ENCODE results near the gene UPK3B.
"Not testable (repeated sequence)": the region's sequence is repeated elsewhere in the genome, so short reads cannot be mapped to it uniquely, and the experiment has no call there.

Gene UPK3B

GRCh38 chr7:76513817-76514799 lies 3.8 kb downstream of the UPK3B start:
- no peak for DNase-seq (ENCODE audit: low spot score)

DNA sequence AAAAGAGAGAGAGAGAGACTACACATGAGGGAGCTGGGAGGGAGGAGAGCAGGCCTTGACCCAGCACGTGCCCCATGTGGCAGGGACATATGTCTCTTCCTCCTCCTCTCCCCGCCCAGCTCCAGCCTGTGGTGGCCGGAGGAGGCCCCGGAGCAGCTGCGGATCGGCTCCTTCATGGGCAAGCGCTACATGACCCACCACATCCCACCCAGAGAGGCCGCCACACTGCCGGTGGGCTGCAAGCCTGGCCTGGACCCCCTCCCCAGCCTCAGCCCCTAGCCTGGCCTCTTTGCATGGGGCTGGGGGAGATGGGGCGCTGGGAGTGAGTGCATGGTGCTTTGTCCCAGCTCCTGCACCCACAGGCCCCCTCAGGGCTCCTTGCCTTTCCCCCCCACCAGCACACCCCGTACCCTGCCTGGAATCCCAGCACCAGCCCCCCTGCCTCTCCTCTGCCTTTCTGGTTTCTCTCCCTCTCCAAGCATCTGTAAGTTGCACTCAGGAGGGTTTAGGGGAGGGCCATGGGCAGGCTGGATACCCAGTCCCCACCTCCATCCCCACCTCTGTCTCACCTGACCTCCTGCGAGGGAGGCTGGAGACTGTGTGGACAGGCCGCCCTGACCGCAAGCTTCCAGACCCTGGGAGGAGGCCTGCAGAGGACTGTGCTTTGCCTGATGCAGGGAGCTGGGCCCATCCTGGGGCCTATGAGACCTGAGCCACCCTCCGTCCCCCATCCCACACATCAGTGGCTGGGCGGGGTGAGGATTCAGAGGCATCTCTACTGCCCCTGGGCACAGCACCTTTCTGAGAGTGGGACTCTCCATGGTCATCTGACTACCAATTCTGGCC lies 4.8 kb downstream of the UPK3B start:
- DNase-seq (ENCODE audit: low spot score), result no peak

DNA sequence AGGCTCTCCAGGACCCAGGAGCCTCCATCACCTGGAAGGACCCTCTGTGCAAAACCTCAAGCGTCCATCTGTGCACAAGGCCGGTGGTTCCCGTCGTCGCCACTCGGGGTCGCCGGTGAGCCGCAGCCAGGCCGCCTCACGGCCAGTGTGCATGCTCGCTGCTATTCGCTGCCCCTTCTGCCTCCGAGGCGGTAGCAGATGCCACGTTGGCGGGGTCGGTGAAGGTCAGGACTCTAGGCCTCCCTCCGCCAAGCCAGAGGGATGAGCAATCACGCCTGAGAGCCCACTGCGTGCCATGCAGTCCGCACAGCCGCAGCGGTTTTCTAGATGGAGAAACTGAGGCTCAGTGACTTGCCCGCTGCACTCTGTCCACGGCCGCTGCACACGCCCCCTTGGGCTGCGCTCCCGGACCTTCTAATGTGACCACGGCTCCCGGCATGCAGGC lies 5.7 kb downstream of the UPK3B start:
- peak; percentile 65 for DNase-seq (ENCODE audit: low spot score)

GRCh38 chr7:76516932-76517331 lies 6.6 kb downstream of the UPK3B start:
- not testable (repeated sequence) for DNase-seq (ENCODE audit: low spot score)

DNA sequence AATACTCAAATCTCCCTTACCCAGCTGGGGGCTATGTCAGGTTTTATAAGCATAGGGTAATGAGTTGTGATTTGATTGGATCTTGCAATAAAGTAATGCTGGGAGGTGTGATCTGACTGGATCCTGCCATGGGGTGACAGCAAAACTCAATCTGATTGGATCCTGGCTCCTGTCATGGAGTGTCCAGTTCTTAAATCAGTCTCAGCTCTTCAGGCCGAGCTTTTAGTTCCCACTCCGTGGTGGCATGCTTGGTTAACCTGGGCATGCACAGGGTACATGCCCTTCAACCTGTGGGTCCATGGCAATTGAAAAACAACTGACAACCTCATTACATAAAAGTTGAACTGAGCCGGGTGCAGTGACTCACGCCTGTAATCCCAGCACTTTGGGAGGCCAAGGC lies 15.8 kb downstream of the UPK3B start:
- DNase-seq (ENCODE audit: low spot score), result not testable (repeated sequence)

DNA sequence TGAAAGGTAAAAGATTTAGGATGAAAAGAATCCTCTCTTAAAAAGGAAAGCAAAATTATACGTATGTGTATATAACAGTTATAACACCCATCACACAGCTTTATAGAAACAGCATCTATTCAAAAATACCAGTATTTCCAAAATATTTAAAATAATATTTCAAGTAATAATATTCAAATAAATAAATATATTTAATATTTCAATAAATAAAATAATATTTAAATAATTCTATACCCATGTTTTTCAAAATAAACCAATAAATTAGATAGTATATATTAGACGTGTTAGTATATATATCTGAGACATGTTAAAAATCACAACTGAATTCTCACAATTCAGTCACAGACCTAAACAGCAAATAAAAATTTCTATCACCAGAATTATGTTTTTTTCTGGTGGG lies 21.3 kb downstream of the UPK3B start:
- not testable (repeated sequence) for DNase-seq (ENCODE audit: low spot score)

DNA sequence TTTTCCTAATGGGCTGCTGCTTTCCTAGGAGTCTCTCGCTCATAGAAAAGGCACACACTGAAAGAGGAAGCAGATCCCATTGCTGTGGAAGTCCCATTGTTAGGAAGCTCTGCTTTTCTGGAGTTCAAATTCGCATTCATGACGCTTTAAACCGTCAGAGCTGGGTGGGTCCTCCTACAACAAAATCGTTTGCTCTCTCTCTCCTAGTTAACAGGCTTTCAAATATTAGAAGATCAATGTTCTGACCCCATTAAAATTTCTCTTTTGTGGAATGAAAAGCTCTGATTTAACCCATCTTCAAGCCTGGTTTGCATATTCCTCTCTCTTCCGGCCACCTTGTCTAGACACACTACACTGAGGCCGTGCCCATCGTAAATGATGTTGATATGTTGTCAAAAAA lies 32.8 kb downstream of the UPK3B start, which contains the start of gene SPDYE16:
Gene SPDYE16 (minus strand): TSS at position 101 of the 400 bp plus-strand sequence. CDS start 1,838 bp downstream, outside the sequence.
- DNase-seq (ENCODE audit: low spot score), result not testable (repeated sequence)

GRCh38 chr7:76549025-76549854 lies 38.9 kb downstream of the UPK3B start:
- peak; percentile 84 for DNase-seq (ENCODE audit: low spot score)

GRCh38 chr7:76549855-76550248 lies 39.5 kb downstream of the UPK3B start:
- DNase-seq (ENCODE audit: low spot score), result not testable (repeated sequence)

- DNase-seq (ENCODE audit: low spot score), result not testable (repeated sequence)
Observed at GRCh38 chr7:76551992-76552391, 41.6 kb downstream of the UPK3B start.

DNA sequence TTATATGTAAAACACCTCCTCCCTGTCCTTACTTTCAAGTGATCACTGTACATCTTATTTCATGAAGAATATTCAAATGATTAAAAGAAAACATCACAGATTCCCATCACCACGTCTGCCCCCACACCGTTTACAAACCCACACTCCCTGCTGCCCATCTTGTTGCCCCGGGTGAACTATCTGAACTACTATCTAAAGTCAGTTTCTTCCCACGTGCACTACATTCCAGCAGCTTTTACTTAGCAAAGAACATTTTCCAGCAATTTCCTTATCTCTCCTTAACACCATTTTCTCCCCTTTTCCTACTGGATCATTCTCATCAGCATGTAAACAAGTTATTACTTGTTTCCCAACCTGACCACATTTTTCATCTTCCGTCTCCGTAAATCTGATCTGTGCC lies 49.3 kb downstream of the UPK3B start:
- DNase-seq (ENCODE audit: low spot score), result not testable (repeated sequence)

- not testable (repeated sequence) for DNase-seq (ENCODE audit: low spot score)
Observed at GRCh38 chr7:76560157-76560556, 49.8 kb downstream of the UPK3B start.

DNA sequence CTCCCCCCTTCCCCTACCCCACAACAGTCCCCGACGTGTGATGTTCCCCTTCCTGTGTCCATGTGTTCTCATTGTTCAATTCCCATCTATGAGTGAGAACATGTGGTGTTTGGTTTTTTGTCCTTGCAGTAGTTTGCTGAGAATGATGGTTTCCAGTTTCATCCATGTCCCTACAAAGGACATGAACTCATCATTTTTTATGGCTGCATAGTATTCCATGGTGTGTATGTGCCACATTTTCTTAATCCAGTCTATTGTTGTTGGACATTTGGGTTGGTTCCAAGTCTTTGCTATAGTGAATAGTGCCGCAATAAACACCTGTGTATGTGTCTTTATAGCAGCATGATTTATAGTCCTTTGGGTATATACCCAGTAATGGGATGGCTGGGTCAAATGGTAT lies 51.0 kb downstream of the UPK3B start:
- DNase-seq (ENCODE audit: low spot score), result not testable (repeated sequence)

DNA sequence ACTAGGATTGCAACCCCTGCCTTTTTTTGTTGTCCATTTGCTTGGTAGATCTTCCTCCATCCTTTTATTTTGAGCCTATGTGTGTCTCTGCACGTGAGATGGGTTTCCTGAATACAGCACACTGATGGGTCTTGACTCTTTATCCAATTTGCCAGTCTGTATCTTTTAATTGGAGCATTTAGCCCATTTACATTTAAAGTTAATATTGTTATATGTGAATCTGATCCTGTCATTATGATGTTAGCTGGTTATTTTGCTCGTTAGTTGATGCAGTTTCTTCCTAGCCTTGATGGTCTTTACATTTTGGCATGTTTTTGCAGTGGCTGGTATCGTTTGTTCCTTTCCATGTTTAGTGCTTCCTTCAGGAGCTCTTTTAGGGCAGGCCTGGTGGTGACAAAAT lies 54.6 kb downstream of the UPK3B start:
- DNase-seq (ENCODE audit: low spot score), result not testable (repeated sequence)

Data from AG08395 (cell line).